Measurements from ENCODE around the gene SPNS3. TPM values are rescaled to one million over a fixed set of nuclear protein-coding genes. Genes with fewer than 3 reads are reported as not detected.

SPNS3 gene
- total RNA-seq, 1 donor from 2014 or later: 1.1 TPM

DNA sequence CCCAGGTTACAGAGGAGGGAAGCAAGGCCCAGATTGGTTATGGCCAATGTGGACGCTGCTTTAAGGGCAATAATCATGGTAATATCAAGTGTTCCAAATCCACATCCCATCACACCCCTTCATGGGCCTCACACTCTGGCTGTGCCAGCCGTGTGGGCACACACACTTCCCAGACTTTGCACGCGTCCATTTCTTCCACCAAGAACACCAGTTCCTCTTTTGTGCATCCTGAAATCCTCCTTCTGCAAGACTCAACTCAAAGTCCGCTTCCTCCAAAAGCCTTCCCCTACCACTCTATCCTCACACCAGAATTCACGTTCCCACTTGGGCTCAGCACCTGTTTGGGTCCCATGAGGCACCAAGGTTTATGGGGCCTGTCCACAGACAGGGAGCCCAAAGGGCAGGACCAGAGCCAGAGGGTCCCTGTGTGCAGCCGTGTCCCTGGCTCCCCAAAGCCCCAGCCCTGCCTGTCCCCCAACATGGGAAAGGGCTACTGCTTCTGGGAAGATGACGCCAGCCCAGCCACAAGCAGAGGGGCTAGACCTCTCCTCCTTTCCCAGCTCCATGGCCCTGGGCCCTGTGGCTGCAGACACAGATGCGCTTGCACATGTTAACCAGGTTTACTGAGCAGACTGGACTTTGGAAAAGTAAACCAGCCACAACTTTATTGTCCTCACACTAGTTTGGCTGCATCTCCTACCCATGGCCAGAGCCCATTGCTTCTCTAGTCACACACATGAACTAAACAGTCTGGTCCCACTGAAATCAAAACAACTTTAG, 20.3 kb downstream of the SPNS3 start:
- DNase-seq (ENCODE audit: low spot score): no peak
- Mint-ChIP-seq H3K9me3 (no peaks in the 10 kb centered on the region), H3K27ac (no peak overlapping the region), H3K27me3 (ENCODE audit: insufficient read depth) (no peaks in the 10 kb centered on the region), H3K4me3 (no peak overlapping the region), H3K36me3 (ENCODE audit: low read depth) (no peaks in the 10 kb centered on the region), H3K4me1 (ENCODE audit: low read depth) (no peaks in the 10 kb centered on the region)
- intact Hi-C loops (cut with micrococcal nuclease): no loop called here

DNA sequence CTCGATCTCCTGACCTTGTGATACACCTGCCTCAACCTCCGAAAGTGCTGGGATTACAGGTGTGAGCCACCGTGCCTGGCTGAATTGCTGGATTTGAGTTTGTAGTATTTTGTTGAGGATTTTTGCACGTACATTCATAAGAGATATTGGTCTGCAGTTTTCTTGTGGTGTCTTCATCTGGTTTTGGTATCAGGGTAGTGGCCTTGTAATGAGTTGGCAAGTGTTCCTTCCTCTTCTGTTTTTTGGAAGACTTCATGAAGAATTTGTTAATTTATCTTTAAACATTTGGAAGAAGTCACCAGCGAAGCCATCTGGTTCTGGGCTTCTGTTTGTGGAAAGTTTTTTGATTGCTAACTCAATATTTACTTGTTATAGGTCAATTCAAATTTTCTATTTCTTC, 26.9 kb downstream of the SPNS3 start:
- no peak overlapping the region for H3K4me3 Mint-ChIP-seq
- peaks cover 7% of the 10 kb centered on the region for H3K36me3 Mint-ChIP-seq (ENCODE audit: low read depth)
- intact Hi-C loops (cut with micrococcal nuclease): no loop called here
- H3K9me3 Mint-ChIP-seq: peaks cover 10% of the 10 kb centered on the region
- H3K27me3 Mint-ChIP-seq (ENCODE audit: insufficient read depth): no peaks in the 10 kb centered on the region
- DNase-seq (ENCODE audit: low spot score): no peak
- H3K27ac Mint-ChIP-seq: no peak overlapping the region
- no peaks in the 10 kb centered on the region for H3K4me1 Mint-ChIP-seq (ENCODE audit: low read depth)

DNA sequence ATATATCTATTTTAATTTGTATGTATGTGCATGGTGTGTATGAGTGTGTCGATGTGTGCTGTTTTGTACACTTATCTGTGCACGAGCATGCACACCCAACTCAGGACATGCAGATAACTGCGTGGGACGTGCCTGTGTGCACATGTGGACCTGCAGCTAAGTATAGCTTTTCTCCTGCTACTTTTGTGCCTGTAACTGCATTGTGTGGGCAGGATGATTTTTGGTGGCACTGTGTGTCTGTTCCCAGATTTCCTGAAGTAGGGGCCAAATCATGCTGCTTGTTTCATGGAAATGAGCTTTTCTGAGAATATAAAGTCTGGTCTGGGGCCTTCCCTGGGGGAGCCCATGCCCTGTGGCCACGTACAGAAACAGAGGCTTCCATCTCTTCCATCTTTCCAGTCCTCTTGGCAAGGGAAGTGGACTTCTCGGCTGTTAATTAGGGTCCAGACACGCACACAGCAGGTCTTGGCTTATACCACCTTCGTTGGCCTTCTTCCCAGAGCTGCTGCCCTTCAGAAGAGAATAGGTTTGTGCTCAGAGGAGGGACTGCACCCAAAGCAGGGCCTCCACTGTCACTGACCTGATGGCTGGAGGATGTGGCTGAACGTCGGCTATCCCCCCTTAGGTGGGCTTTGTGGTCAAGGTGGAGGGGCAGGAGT, 30.2 kb downstream of the SPNS3 start:
- DNase-seq (ENCODE audit: low spot score): no peak
- Mint-ChIP-seq H3K36me3 (ENCODE audit: low read depth) (peaks cover 7% of the 10 kb centered on the region), H3K27me3 (ENCODE audit: insufficient read depth) (no peaks in the 10 kb centered on the region), H3K27ac (no peak overlapping the region), H3K4me3 (no peak overlapping the region), H3K9me3 (peaks cover 10% of the 10 kb centered on the region), H3K4me1 (ENCODE audit: low read depth) (no peaks in the 10 kb centered on the region)
- intact Hi-C loops (cut with micrococcal nuclease): no loop called here

DNA sequence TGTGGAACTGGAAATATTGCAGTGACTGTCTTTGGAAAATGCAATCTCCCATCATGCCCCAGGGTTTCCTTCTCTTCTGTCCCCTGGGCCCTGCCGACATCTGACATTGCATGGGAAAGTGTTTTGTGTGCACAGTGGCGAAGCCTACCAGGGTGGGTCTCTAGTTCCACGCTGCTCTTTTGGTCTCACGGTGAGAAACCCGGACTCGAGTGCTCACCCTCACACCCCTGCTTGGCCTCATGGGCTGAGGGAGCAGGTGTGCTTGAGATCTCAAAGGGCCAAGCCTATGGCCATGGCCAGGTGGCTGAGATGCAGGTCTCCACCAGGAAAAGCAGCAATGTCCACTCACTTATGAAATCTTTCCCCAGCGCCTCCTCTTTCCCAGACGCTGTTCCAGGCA, 32.0 kb downstream of the SPNS3 start:
- H3K4me3 Mint-ChIP-seq: no peak overlapping the region
- H3K27ac Mint-ChIP-seq: no peak overlapping the region
- intact Hi-C loops (cut with micrococcal nuclease): no loop called here
- H3K36me3 Mint-ChIP-seq (ENCODE audit: low read depth): peaks cover 3% of the 10 kb centered on the region
- peaks cover 4% of the 10 kb centered on the region for H3K9me3 Mint-ChIP-seq
- no peaks in the 10 kb centered on the region for H3K27me3 Mint-ChIP-seq (ENCODE audit: insufficient read depth)
- DNase-seq (ENCODE audit: low spot score): no peak
- no peaks in the 10 kb centered on the region for H3K4me1 Mint-ChIP-seq (ENCODE audit: low read depth)

DNA sequence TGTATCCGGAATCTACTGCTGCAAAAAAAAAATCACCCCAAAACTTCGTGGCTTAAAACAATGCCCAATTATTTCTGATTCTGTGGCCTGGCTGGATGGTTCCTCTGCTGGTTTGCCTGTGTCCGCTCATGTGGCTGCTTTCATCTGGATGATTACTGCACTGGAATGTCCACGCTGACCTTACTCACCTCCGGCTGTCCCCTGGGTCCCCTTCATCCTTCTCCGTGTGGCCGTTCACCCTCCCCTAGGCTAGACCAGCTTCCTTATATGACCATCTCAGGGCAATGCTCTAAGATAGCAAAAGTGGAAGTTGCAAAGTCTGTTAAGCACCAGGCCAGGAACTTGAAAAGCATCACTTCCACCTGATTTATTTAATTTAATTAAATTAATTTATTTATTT, 33.5 kb downstream of the SPNS3 start:
- intact Hi-C loops (cut with micrococcal nuclease): no loop called here
- H3K27me3 Mint-ChIP-seq (ENCODE audit: insufficient read depth): no peaks in the 10 kb centered on the region
- peak overlapping the region; percentile 48 for H3K27ac Mint-ChIP-seq
- H3K9me3 Mint-ChIP-seq: no peaks in the 10 kb centered on the region
- H3K4me1 Mint-ChIP-seq (ENCODE audit: low read depth): no peaks in the 10 kb centered on the region
- no peak for DNase-seq (ENCODE audit: low spot score)
- no peaks in the 10 kb centered on the region for H3K36me3 Mint-ChIP-seq (ENCODE audit: low read depth)
- H3K4me3 Mint-ChIP-seq: no peak overlapping the region

DNA sequence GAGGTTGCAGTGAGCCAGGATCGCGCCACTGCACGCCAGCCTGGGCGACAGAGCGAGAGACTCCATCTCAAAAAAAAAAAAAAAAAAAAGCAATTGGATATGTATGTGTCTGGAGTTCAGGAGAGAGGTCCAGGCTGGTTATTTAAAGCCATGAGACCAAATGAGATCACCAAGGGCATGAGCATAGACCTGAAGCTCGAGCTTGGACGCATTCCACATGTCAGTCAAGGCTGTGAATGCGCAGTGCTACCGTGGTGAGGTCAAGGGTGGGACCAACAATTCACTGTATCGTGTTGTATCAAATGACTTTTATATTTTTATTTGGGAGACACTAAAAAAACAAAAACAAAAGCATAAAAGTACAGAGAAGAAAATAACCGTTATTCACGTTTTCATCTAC, 35.8 kb downstream of the SPNS3 start:
- intact Hi-C loops (cut with micrococcal nuclease): no loop called here
- H3K4me1 Mint-ChIP-seq (ENCODE audit: low read depth): no peaks in the 10 kb centered on the region

DNA sequence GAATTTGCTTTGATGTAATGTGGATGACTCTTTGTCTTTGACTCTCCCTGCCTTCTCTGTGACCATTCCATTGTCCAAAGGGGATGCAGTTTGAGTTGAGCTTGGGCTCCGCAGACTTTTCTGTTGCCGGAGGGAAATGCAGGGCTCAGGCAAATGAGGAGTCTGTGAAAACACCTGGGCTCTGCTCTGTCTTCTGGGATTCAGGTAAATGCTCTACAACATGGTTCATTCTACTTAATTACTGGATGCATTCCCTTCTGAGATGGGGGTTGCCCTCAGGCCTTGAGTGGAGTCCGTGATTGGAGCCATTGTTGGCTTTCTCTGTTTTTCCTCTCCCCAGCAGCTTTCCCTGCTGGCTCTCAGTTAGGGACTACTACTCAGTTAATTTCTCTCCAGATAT, 38.5 kb downstream of the SPNS3 start:
- peaks cover 4% of the 10 kb centered on the region for H3K4me1 Mint-ChIP-seq (ENCODE audit: low read depth)
- H3K36me3 Mint-ChIP-seq (ENCODE audit: low read depth): no peaks in the 10 kb centered on the region
- H3K27ac Mint-ChIP-seq: no peak overlapping the region
- no peaks in the 10 kb centered on the region for H3K9me3 Mint-ChIP-seq
- intact Hi-C loops (cut with micrococcal nuclease): no loop called here
- no peak overlapping the region for H3K4me3 Mint-ChIP-seq
- DNase-seq (ENCODE audit: low spot score): no peak
- H3K27me3 Mint-ChIP-seq (ENCODE audit: insufficient read depth): no peaks in the 10 kb centered on the region

More for the DNA sequence above, 35.8 kb downstream of the SPNS3 start:
- DNase-seq (ENCODE audit: low spot score): no peak
- Mint-ChIP-seq H3K27me3 (ENCODE audit: insufficient read depth) (no peaks in the 10 kb centered on the region), H3K27ac (no peak overlapping the region), H3K9me3 (no peaks in the 10 kb centered on the region), H3K4me3 (no peak overlapping the region), H3K36me3 (ENCODE audit: low read depth) (no peaks in the 10 kb centered on the region)

DNA sequence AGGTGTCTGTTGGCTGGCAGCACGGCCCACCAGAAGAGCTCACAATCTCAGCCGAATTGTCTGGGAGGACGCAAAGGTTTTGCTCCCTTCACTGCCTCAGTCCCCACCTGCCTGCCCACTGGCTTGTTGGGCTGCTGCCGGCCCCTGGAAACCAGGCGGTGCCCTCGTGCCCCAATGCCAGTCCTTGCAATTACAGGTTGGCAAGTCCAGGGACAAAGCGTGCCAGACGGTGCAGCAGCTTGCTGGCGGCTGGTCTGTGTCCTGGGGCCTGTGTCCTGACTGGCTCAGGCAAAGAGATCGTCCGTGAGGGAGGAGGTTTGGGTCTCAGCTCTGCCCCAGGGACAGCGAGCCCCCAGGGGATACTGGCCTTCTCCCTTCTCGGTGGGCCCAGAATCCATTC, 40.4 kb downstream of the SPNS3 start:
- no peak overlapping the region for H3K4me3 Mint-ChIP-seq
- DNase-seq (ENCODE audit: low spot score): no peak
- H3K27ac Mint-ChIP-seq: no peak overlapping the region
- no peaks in the 10 kb centered on the region for H3K36me3 Mint-ChIP-seq (ENCODE audit: low read depth)
- no peaks in the 10 kb centered on the region for H3K9me3 Mint-ChIP-seq
- H3K27me3 Mint-ChIP-seq (ENCODE audit: insufficient read depth): no peaks in the 10 kb centered on the region
- peaks cover 5% of the 10 kb centered on the region for H3K4me1 Mint-ChIP-seq (ENCODE audit: low read depth)
- intact Hi-C loops (cut with micrococcal nuclease): no loop called here

DNA sequence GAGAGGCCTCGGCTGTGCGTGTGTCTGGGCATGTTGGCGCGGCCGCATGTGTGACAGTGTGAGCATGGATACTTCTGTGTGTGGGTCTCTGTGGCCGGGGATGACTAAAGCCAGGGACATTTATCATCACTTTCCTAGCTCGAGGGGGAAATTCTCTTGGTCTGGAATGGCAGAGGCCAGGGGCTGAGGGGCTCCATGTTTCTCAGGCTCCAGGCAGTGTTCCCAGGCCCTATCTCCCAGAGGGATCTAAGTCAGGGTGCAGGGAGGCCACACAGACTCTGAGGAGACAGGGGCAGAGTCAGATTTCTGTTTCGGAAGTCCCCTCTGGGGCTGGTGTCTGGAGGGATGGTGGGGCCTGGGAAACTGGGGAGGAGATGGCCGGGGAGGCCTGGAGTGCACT, 41.3 kb downstream of the SPNS3 start:
- peaks cover 5% of the 10 kb centered on the region for H3K4me1 Mint-ChIP-seq (ENCODE audit: low read depth)
- intact Hi-C loops (cut with micrococcal nuclease): no loop called here
- H3K36me3 Mint-ChIP-seq (ENCODE audit: low read depth): no peaks in the 10 kb centered on the region
- no peaks in the 10 kb centered on the region for H3K9me3 Mint-ChIP-seq
- DNase-seq (ENCODE audit: low spot score): no peak
- H3K4me3 Mint-ChIP-seq: no peak overlapping the region
- no peaks in the 10 kb centered on the region for H3K27me3 Mint-ChIP-seq (ENCODE audit: insufficient read depth)
- no peak overlapping the region for H3K27ac Mint-ChIP-seq

DNA sequence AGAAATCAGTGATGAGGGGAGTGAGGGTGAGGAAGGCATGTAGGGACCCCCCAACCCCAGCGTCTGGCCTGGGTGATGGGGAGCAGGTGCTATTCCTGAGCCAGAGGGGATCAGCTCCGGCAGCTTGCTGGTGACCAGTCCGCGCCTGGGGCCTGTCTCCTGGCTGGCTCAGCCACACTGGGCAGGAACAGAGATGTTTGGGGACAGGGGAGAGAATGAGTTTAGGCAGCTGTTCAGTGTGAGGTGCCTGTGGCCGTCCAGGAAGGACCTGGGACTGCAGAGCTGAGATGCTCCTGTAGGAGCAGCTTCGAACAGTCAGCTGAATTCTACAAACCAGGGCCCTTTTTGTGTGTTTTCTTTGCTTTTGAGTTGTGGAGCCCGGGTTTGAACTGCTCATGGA, 41.7 kb downstream of the SPNS3 start:
- peaks cover 5% of the 10 kb centered on the region for H3K4me1 Mint-ChIP-seq (ENCODE audit: low read depth)

DNA sequence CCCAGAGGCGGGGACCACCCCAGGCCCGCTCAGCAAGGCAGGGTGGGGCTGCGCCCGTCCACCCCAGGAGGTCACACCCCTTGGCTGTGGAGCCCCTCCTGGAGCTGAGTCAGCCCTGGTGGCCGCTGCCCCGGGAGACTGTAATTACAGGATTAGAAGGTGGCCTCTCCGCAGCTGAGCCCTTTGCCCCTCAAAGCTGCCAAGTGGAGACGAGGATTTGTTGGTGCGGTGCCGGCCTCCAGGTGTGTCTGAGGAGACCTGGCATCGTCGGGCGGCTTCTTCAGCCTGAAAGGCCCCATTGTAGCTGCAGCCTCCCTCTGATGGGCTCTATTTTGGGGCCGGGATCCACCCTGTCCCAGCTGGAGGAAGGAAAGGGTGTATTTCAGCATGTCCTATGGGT, 42.3 kb downstream of the SPNS3 start:
- DNase-seq (ENCODE audit: low spot score): no peak
- Mint-ChIP-seq H3K4me3 (no peak overlapping the region), H3K27ac (no peak overlapping the region), H3K4me1 (ENCODE audit: low read depth) (peaks cover 9% of the 10 kb centered on the region), H3K27me3 (ENCODE audit: insufficient read depth) (no peaks in the 10 kb centered on the region), H3K9me3 (no peaks in the 10 kb centered on the region), H3K36me3 (ENCODE audit: low read depth) (no peaks in the 10 kb centered on the region)
- intact Hi-C loops (cut with micrococcal nuclease): no loop called here

More for the DNA sequence above, 41.7 kb downstream of the SPNS3 start:
- no peak for DNase-seq (ENCODE audit: low spot score)
- Mint-ChIP-seq H3K9me3 (no peaks in the 10 kb centered on the region), H3K36me3 (ENCODE audit: low read depth) (no peaks in the 10 kb centered on the region), H3K27me3 (ENCODE audit: insufficient read depth) (no peaks in the 10 kb centered on the region), H3K4me3 (no peak overlapping the region), H3K27ac (no peak overlapping the region)
- intact Hi-C loops (cut with micrococcal nuclease): no loop called here

DNA sequence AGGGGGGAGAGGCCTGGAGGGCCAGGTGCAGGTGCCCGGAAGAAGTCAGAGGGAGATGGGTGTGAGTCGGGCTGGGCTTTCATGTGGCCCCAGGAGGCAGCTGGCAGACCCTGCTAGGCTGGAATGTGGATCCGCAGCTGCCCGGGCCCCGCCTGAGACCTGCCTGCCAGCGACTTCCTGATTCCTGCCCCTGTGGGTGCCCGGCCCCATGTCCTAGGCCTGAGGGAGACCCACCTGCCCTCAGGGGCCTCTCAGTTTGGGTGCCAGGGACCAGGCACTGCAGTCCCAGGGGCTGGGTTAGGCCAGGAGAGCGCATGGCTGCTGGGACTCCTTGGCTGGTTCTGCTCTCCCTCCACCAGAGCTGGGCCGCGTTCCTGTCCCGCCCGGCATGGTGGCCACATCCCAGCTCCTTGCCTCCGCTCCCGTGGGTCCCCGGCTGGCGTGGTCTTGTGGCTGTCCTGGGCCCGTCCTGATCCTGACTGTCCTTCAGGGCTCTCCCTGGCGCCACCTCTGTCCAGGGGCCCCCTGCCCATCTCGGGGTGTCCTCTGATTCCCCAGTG, 42.9 kb downstream of the SPNS3 start:
- H3K27me3 Mint-ChIP-seq (ENCODE audit: insufficient read depth): no peaks in the 10 kb centered on the region
- intact Hi-C loops (cut with micrococcal nuclease): no loop called here
- H3K9me3 Mint-ChIP-seq: no peaks in the 10 kb centered on the region
- H3K36me3 Mint-ChIP-seq (ENCODE audit: low read depth): no peaks in the 10 kb centered on the region
- H3K27ac Mint-ChIP-seq: no peak overlapping the region
- no peak for DNase-seq (ENCODE audit: low spot score)
- peaks cover 15% of the 10 kb centered on the region for H3K4me1 Mint-ChIP-seq (ENCODE audit: low read depth)
- H3K4me3 Mint-ChIP-seq: no peak overlapping the region

DNA sequence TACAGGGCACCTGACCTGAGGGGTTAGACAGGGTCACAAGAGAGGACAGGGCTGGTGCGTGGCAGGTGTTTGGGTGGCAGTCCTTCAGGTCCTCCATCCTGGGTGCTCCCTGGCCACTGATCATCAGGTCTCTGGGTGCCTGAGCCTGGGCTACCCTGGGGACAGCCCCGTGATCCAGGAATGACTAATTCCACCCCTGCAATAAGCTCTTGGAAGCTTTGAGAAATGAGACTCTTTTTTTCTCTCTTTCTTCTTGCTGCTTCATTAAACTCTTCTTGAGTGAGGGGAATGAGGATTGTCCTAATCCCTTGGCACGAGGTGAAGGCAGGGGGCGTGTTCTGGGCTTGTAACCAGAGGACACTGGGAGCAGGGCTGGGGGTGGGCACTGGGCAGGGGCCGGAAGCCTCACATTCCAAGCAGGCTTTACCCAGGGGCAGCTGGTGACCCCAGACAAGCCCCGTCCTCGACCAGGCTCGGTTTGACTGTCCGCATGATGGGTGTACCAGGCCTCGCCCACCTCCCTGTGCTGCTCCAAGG, 43.6 kb downstream of the SPNS3 start:
- H3K9me3 Mint-ChIP-seq: no peaks in the 10 kb centered on the region
- H3K4me3 Mint-ChIP-seq: no peak overlapping the region
- no peaks in the 10 kb centered on the region for H3K27me3 Mint-ChIP-seq (ENCODE audit: insufficient read depth)
- intact Hi-C loops (cut with micrococcal nuclease): no loop called here
- no peak overlapping the region for H3K27ac Mint-ChIP-seq
- DNase-seq (ENCODE audit: low spot score): no peak
- H3K4me1 Mint-ChIP-seq (ENCODE audit: low read depth): peaks cover 15% of the 10 kb centered on the region
- no peaks in the 10 kb centered on the region for H3K36me3 Mint-ChIP-seq (ENCODE audit: low read depth)
